Heart right ventricle (tissue), 16 donors: ENCODE measurements around the gene RAB6B. TPM values are rescaled to one million over a fixed set of nuclear protein-coding genes. Genes with fewer than 3 reads are reported as not detected.

Experiments
- ATAC-seq, 8 donors: fragments of 200-7000 bp; cut with Tn5 transposase; one replicate each; pipeline ENCODE4 v1.9.1; 2020; ENCODE audit warnings: mild to moderate bottlenecking in 8 of 8, moderate library complexity in 8 of 8, moderate number of reproducible peaks in 1 of 8
- DNase-seq, 2 donors: peaks; one replicate each; pipeline ENCODE4 v3.0.0-alpha.2; 2020
- H3K27ac ChIP-seq, 10 donors: fragments of 200-600 bp; sonication (generic) in 2 of 10; one replicate each; pipeline versions ENCODE4 v1.5.0 to v1.8.0; 2020 to 2022; ENCODE audit warnings: mild to moderate bottlenecking in 3 of 10
- H3K27me3 ChIP-seq, 7 donors: fragments of 200-600 bp; one replicate each; pipeline ENCODE4 v1.8.0; 2021 to 2022; ENCODE audit warnings: mild to moderate bottlenecking in 2 of 7
- H3K36me3 ChIP-seq, 9 donors: fragments of 200-600 bp; sonication (generic) in 1 of 9; one replicate each; pipeline versions ENCODE4 v1.5.0 to v1.8.0; 2020 to 2022; ENCODE audit warnings: mild to moderate bottlenecking in 2 of 9
- H3K4me1 ChIP-seq, 9 donors: fragments of 200-600 bp; sonication (generic) in 1 of 9; one replicate each; pipeline versions ENCODE4 v1.5.0 to v1.8.0; 2020 to 2022; ENCODE audit warnings: mild to moderate bottlenecking in 4 of 9
- H3K4me3 ChIP-seq, 10 donors: fragments of 200-600 bp; sonication (generic) in 2 of 10; one replicate each; pipeline versions ENCODE4 v1.5.0 to v1.8.0; 2020 to 2022; ENCODE audit warnings: mild to moderate bottlenecking in 7 of 10, moderate library complexity in 2 of 10
- H3K9me3 ChIP-seq, 11 donors: fragments of 200-600 bp in 10 of 11; sonication (generic) in 2 of 11; one replicate each; pipeline versions ENCODE4 v1.5.0 to v1.8.0; 2013 to 2022; ENCODE audit warnings: mild to moderate bottlenecking in 2 of 11, control low read depth in 1 of 11, moderate library complexity in 1 of 11
- CTCF ChIP-seq, 9 donors: fragments of 200-600 bp; sonication (generic) in 2 of 9; IDR thresholded peaks; one replicate each; pipeline versions ENCODE4 v1.5.0 to v1.8.0; 2021 to 2022; ENCODE audit warnings: antibody characterized with exemption in 9 of 9, mild to moderate bottlenecking in 5 of 9, moderate library complexity in 1 of 9
- WGBS, 2 donors: extraction: QIAGEN DNeasy Blood & Tissue Kit; methylation state at CpG; one replicate each; pipeline ENCODE4 v1.1.7; 2013; ENCODE audit warnings: inconsistent platforms in 1 of 2; 5-methylcytosine and 5-hydroxymethylcytosine counted together
- intact Hi-C, 10 donors: fragments of 100-400 bp; cut with DNase I; formaldehyde crosslinking; loops; one replicate each; pipeline versions ENCODE4 v1.11.1 to v1.14.2; 2022
- polyA plus RNA-seq, 2 donors: library from polyadenylated mRNA; stranded (reverse); fragments of 200-250 nt; gene quantifications; one replicate each; pipeline ENCODE4 v1.2.3, GENCODE V29; 2013
- total RNA-seq, 10 donors: library from RNA; stranded (reverse); fragmentation: NEBNext Ultra II Directional in 3 of 10; extraction: Animal tissue kit (Norgen Biotek cat#: 25700) in 3 of 10; gene quantifications; one replicate each; pipeline versions ENCODE4 v1.2.1 to v1.2.4, GENCODE V29; 2021 to 2023
- donor health status: Arrhythmogenic right ventricular cardiomyopathy.
- donor health status: ischemic (EF 13 %, LVEDD 7.1; RV severe dilation, severe dysfunction).
- donor health status: healthy with polysubstance abuse.
- donor health status: DM: no; HTN: yes; CAD: no.
- donor health status: DM: no; HTN: no; CAD: no.
- donor health status: ischemic (EF 25% LVEDD 6.9; RV normal size, moderate dysfunction).
- donor health status: ischemic (EF 25% LVEDD 5.7; RV mildly dilated, moderate dysfunction).
- donor health status: healthy.
- donor health status: DM: yes; HTN: yes; CAD: no.
- donor health status: Ischemic cardiomyopathy.
- donor health status: ischemic (EF 35%, LVEDD 5.7; RV mildly dilated, moderate dysfunction).
- donor health status: nonischemic (EF 11% LVEDD 7.7; RV severe dilation, severe dysfunction).
- donor health status: DM: yes; HTN: yes; CAD: no.
- donor health status: PGD.
- donor health status: ischemic (EF 29% LVEDD 5.4; RV normal size, mild dysfunction).
- donor health status: nonischemic (EF 23%, LVEDD 6.1; RV moderate dilation, normal function).

Gene RAB6B
- total and polyA plus RNA-seq, 12 donors, result 7.0 to 73.8 (median 44.2) TPM

GRCh38 chr3:133881492-133881891 is 14.2 kb downstream of the RAB6B start:
- 87 to 94% methylated on average over 1 of the region's 1 CpG for WGBS, 2 donors
- peaks cover 0 to 18% (median 7%) of the 10 kb centered on the region in 9 donors for H3K4me1 ChIP-seq
- H3K36me3 ChIP-seq, result peaks cover 0 to 10% (median 0%) of the 10 kb centered on the region in 9 donors
- no peak for TF ChIP-seq CTCF (IDR thresholded peaks at IDR 0.05)
- H3K27ac ChIP-seq, result no peak overlapping the region
- no peak for ATAC-seq
- no peak for DNase-seq
- intact Hi-C loops, result no loop called here
- H3K9me3 ChIP-seq, result peaks cover 0 to 21% (median 8%) of the 10 kb centered on the region in 11 donors
- H3K4me3 ChIP-seq, result no peak overlapping the region
- H3K27me3 ChIP-seq, result no peaks in the 10 kb centered on the region

- ATAC-seq (no peak), DNase-seq (no peak)
- H3K36me3 ChIP-seq, result peaks cover 0 to 10% (median 0%) of the 10 kb centered on the region in 9 donors
- H3K27me3 ChIP-seq, result no peaks in the 10 kb centered on the region
- peaks cover 0 to 18% (median 7%) of the 10 kb centered on the region in 9 donors for H3K4me1 ChIP-seq
- peaks cover 0 to 21% (median 8%) of the 10 kb centered on the region in 11 donors for H3K9me3 ChIP-seq
- intact Hi-C loops, result no loop called here
- TF ChIP-seq CTCF (IDR thresholded peaks at IDR 0.05), result no peak
- H3K27ac ChIP-seq, result no peak overlapping the region
- WGBS, 2 donors, result 95% methylated on average over 4 of the region's 4 CpGs
- H3K4me3 ChIP-seq, result no peak overlapping the region
Observed at GRCh38 chr3:133880886-133881455, 14.7 kb downstream of the RAB6B start.

GRCh38 chr3:133880287-133880686 is 15.4 kb downstream of the RAB6B start:
- TF ChIP-seq CTCF (IDR thresholded peaks at IDR 0.05), result no peak
- Histone ChIP-seq H3K4me3 (no peak overlapping the region), H3K9me3 (peaks cover 0 to 21% (median 8%) of the 10 kb centered on the region in 11 donors), H3K4me1 (peaks cover 0 to 18% (median 7%) of the 10 kb centered on the region in 9 donors), H3K27me3 (no peaks in the 10 kb centered on the region), H3K27ac (no peak overlapping the region), H3K36me3 (peaks cover 0 to 10% (median 0%) of the 10 kb centered on the region in 9 donors)
- DNase-seq (no peak), ATAC-seq (peak in 3 of 8 donors; percentile 13 to 48 (median 45))
- 82 to 84% methylated on average over 5 of the region's 5 CpGs for WGBS, 2 donors
- intact Hi-C loops, result no loop called here

- TF ChIP-seq CTCF (IDR thresholded peaks at IDR 0.05), result no peak
- Histone ChIP-seq H3K4me3 (no peak overlapping the region), H3K36me3 (peaks cover 0 to 10% (median 0%) of the 10 kb centered on the region in 9 donors), H3K4me1 (peaks cover 0 to 10% (median 2%) of the 10 kb centered on the region in 9 donors), H3K27ac (no peak overlapping the region), H3K9me3 (peaks cover 0 to 21% (median 8%) of the 10 kb centered on the region in 11 donors), H3K27me3 (no peaks in the 10 kb centered on the region)
- intact Hi-C loops, result no loop called here
- ATAC-seq (no peak), DNase-seq (no peak)
- WGBS, 2 donors, result 76 to 94% methylated on average over 3 of the region's 3 CpGs
Observed at GRCh38 chr3:133878518-133878917, 17.2 kb downstream of the RAB6B start.
